MCF 10A (cell line): ENCODE measurements around the gene MSANTD1. TPM values are rescaled to one million over a fixed set of nuclear protein-coding genes. Genes with fewer than 3 reads are reported as not detected.
A peak's percentile ranks its signal among the peaks of the same experiment; 100 is the strongest.

ENCODE experiments used
- BruUV-seq: library from RNA; stranded (reverse); fragments of 400-500 nt; replicated peaks from 2 replicates; lab custom pipeline; 2021; lab: Mats Ljungman, UMichigan
- CTCF ChIA-PET: fragments of 300-600 bp; sonication (Branson Sonifier 250); formaldehyde crosslinking; extraction: SDS; loops from one replicate; lab custom pipeline; 2021; ENCODE audit warnings: antibody characterized with exemption, inconsistent platforms; lab: Yijun Ruan, JAX
- POLR2A ChIA-PET: fragments of 300-600, 350-650 bp; sonication (Branson Sonifier 250); formaldehyde crosslinking; extraction: SDS; loops from one replicate; lab custom pipeline; 2020; ENCODE audit warnings: antibody characterized with exemption, inconsistent platforms; lab: Yijun Ruan, JAX
- DNase-seq: peaks from one replicate; pipeline ENCODE4 v3.0.0-alpha.2; 2018; ENCODE audit not compliant: unreplicated experiment
- H3K27ac Mint-ChIP-seq: one replicate; pipeline ENCODE4 v1.8.0; 2022; ENCODE audit warnings: mild to moderate bottlenecking, low read depth, mixed read lengths; ENCODE audit not compliant: unreplicated experiment
- H3K27me3 Mint-ChIP-seq: one replicate; pipeline ENCODE4 v1.8.0; 2022; ENCODE audit warnings: mixed read lengths; ENCODE audit not compliant: insufficient read depth, unreplicated experiment
- H3K36me3 Mint-ChIP-seq: one replicate; pipeline ENCODE4 v1.8.0; 2022; ENCODE audit warnings: mild to moderate bottlenecking, moderate library complexity, mixed read lengths; ENCODE audit not compliant: insufficient read depth, unreplicated experiment
- H3K4me1 Mint-ChIP-seq: one replicate; pipeline ENCODE4 v1.8.0; 2022; ENCODE audit warnings: mixed read lengths; ENCODE audit not compliant: insufficient read depth, unreplicated experiment
- H3K4me3 Mint-ChIP-seq: one replicate; pipeline ENCODE4 v1.8.0; 2022; ENCODE audit warnings: mild to moderate bottlenecking, moderate library complexity, mixed read lengths; ENCODE audit not compliant: unreplicated experiment
- H3K9me3 Mint-ChIP-seq: one replicate; pipeline ENCODE4 v1.8.0; 2022; ENCODE audit warnings: mixed read lengths; ENCODE audit not compliant: unreplicated experiment
- intact Hi-C: fragments of 100-400 bp; cut with micrococcal nuclease; formaldehyde crosslinking; loops from 2 replicates; pipeline ENCODE4 v1.14.1; 2022
- total RNA-seq: library from RNA; stranded (reverse); gene quantifications from 2 replicates; pipeline ENCODE4 v1.2.3, GENCODE V29; 2022
- TF ChIP-seq, protein P1 (sequence below): fragments of 200-600 bp; IDR thresholded peaks from one replicate; pipeline ENCODE4 v1.8.0; 2022; ENCODE audit warnings: antibody characterized with exemption, mild to moderate bottlenecking; ENCODE audit not compliant: unreplicated experiment

The MSANTD1 gene
- total RNA-seq, 1 experiment from 2014 or later: 0.37 TPM

DNA sequence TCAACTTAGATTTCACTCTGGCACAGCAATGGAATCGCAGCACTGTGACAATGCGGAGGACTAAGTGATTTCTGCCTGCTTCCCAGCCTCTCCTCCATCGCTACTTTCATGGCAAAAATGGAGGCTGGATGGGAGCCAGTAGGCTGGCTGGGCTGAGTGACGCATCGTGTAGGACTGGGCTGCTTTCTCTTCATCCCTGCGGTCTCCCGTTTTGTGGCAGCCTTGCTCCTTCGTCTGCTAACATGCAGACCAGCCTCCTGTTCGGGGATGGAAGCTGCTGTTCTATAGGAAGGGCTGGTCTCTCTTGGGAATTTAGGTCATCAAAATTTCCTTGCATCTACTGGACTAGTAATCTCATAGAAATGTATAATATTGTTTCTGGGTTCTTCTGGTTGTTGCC, 28.0 kb downstream of the MSANTD1 start:
- TF ChIP-seq, protein P1, sequence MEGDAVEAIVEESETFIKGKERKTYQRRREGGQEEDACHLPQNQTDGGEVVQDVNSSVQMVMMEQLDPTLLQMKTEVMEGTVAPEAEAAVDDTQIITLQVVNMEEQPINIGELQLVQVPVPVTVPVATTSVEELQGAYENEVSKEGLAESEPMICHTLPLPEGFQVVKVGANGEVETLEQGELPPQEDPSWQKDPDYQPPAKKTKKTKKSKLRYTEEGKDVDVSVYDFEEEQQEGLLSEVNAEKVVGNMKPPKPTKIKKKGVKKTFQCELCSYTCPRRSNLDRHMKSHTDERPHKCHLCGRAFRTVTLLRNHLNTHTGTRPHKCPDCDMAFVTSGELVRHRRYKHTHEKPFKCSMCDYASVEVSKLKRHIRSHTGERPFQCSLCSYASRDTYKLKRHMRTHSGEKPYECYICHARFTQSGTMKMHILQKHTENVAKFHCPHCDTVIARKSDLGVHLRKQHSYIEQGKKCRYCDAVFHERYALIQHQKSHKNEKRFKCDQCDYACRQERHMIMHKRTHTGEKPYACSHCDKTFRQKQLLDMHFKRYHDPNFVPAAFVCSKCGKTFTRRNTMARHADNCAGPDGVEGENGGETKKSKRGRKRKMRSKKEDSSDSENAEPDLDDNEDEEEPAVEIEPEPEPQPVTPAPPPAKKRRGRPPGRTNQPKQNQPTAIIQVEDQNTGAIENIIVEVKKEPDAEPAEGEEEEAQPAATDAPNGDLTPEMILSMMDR: no peak
- peaks cover 65% of the 10 kb centered on the region for H3K27me3 Mint-ChIP-seq
- H3K4me3 Mint-ChIP-seq: no peak overlapping the region
- H3K27ac Mint-ChIP-seq: no peak overlapping the region
- POLR2A ChIA-PET: interaction anchor here (0.7 to 1.4 kb wide), 3 partner anchors 9 to 1252 kb away, joined by 3 to 4 read pairs (median 4); no protein-coding TSS in a partner anchor
- H3K9me3 Mint-ChIP-seq: no peaks in the 10 kb centered on the region
- BruUV-seq: no TSS peak
- no peaks in the 10 kb centered on the region for H3K4me1 Mint-ChIP-seq
- intact Hi-C loops: no loop called here
- CTCF ChIA-PET: no interaction called here
- DNase-seq: no peak
- no peaks in the 10 kb centered on the region for H3K36me3 Mint-ChIP-seq

DNA sequence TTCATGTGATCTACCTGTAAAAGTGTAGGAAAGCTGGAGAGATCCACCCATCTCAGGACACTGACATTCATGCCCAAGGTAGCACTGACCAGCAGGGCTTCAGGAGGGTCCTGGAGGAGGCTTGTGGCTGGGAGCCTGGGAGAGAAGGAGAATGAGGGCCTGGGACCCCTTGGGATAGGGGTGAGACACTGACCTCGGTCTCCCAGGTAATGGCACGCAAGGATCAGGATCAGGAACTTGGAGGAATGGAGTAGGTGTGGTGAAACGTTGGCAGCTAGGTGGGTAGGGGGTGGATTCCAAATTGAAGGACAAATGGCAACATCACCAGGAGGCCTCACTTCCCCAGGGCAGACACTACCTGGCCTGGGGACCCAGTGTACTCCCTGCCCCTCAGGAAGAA, 31.5 kb downstream of the MSANTD1 start:
- H3K9me3 Mint-ChIP-seq: no peaks in the 10 kb centered on the region
- TF ChIP-seq, protein P1: no peak
- no TSS peak for BruUV-seq
- ChIA-PET POLR2A (interaction anchor here (1.1 kb wide), 1 partner anchor 11 kb away, joined by 5 read pairs; no protein-coding TSS in a partner anchor), CTCF (interaction anchor here (0.6 to 0.7 kb wide), 2 partner anchors 45 to 68 kb away, joined by 3 read pairs; no protein-coding TSS in a partner anchor)
- intact Hi-C loops: no loop called here
- H3K27ac Mint-ChIP-seq: no peak overlapping the region
- H3K27me3 Mint-ChIP-seq: peaks cover 38% of the 10 kb centered on the region
- no peak overlapping the region for H3K4me3 Mint-ChIP-seq
- H3K4me1 Mint-ChIP-seq: peaks cover 11% of the 10 kb centered on the region
- no peak for DNase-seq
- no peaks in the 10 kb centered on the region for H3K36me3 Mint-ChIP-seq

DNA sequence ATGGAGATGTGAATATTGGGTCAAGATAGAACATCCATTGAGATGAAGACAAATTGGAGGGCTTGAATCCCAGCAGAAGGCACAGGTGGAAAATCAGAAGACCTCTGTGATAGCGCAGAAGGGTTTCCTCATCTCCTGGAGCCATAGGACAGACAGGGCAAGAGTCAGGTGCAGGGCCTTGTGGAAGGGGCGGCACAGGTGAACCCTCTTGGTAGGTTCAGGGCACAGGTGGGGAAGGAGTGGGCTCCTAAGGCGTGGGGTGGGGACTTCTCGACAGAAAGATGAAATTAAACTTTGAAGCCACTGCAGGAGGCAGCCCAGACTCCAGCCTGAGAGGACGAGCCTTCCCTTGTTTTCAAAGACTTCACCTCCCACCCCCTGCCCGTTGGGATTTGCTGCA, 34.5 kb downstream of the MSANTD1 start:
- no peaks in the 10 kb centered on the region for H3K9me3 Mint-ChIP-seq
- H3K27ac Mint-ChIP-seq: no peak overlapping the region
- no peak for DNase-seq
- intact Hi-C loops: no loop called here
- peaks cover 12% of the 10 kb centered on the region for H3K27me3 Mint-ChIP-seq
- no peak overlapping the region for H3K4me3 Mint-ChIP-seq
- CTCF ChIA-PET: no interaction called here
- H3K36me3 Mint-ChIP-seq: no peaks in the 10 kb centered on the region
- POLR2A ChIA-PET: no interaction called here
- BruUV-seq: no TSS peak
- H3K4me1 Mint-ChIP-seq: peaks cover 18% of the 10 kb centered on the region
- TF ChIP-seq, protein P1: no peak

DNA sequence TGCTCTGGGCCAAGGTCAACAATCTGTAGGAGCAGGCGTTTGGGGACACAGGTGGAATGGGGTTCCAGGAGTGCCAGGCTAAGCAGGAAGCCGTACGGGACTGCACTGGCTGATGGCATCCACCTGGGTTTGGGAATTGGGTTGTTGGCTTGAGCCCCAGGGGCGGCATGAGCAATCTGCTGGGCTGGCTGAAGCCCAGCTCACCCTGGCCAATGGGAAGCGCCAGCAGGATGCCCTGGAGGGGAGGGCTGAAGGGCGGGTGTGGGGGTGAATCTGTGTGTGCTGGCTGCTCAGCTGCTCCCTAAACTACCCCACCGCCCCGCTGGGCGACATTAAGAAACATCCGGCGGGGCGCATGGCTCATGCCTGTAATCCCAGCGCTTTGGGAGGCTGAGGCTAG, 35.0 kb downstream of the MSANTD1 start:
- TF ChIP-seq, protein P1: no peak
- peak; percentile 92 for DNase-seq
- H3K27ac Mint-ChIP-seq: no peak overlapping the region
- no peaks in the 10 kb centered on the region for H3K36me3 Mint-ChIP-seq
- ChIA-PET CTCF (interaction anchor here (0.6 kb wide), 1 partner anchor 54 kb away, joined by 3 read pairs; no protein-coding TSS in a partner anchor), POLR2A (interaction anchor here (0.6 kb wide), 1 partner anchor 20 kb away, joined by 3 read pairs; no protein-coding TSS in a partner anchor)
- BruUV-seq: no TSS peak
- no peak overlapping the region for H3K4me3 Mint-ChIP-seq
- peaks cover 18% of the 10 kb centered on the region for H3K4me1 Mint-ChIP-seq
- intact Hi-C loops: no loop called here
- H3K27me3 Mint-ChIP-seq: peaks cover 12% of the 10 kb centered on the region
- no peaks in the 10 kb centered on the region for H3K9me3 Mint-ChIP-seq
